Adipocyte (in vitro differentiated cells): ENCODE data around the gene RBM26.
A peak's percentile ranks its signal among the peaks of the same experiment; 100 is the strongest.

Source experiments
- DNase-seq: peaks from one replicate; pipeline ENCODE4 v3.0.0-alpha.2; 2015; ENCODE audit warnings: low read depth
- H3K27me3 ChIP-seq: replicated peaks from 2 replicates; pipeline ENCODE4 v1.7.0; 2013; ENCODE audit warnings: mild to moderate bottlenecking, low read length, moderate library complexity; ENCODE audit not compliant: control insufficient read depth, insufficient read depth
- H3K36me3 ChIP-seq: 2 replicates; pipeline ENCODE4 v1.7.0; 2013; ENCODE audit warnings: low read length, mild to moderate bottlenecking, moderate library complexity; ENCODE audit not compliant: control insufficient read depth, insufficient read depth, severe bottlenecking
- H3K4me1 ChIP-seq: 2 replicates; pipeline ENCODE4 v1.7.0; 2013; ENCODE audit warnings: mild to moderate bottlenecking, low read length, moderate library complexity; ENCODE audit not compliant: control insufficient read depth, insufficient read depth
- H3K4me3 ChIP-seq: 2 replicates; pipeline ENCODE4 v1.7.0; 2013; ENCODE audit warnings: mild to moderate bottlenecking, low read length, moderate library complexity
- H3K9ac ChIP-seq: 2 replicates; pipeline ENCODE4 v1.7.0; 2013; ENCODE audit warnings: mild to moderate bottlenecking, low read length, moderate library complexity
- H3K9me3 ChIP-seq: 2 replicates; pipeline ENCODE4 v1.7.0; 2013; ENCODE audit warnings: mild to moderate bottlenecking, low read length, moderate library complexity; ENCODE audit not compliant: control insufficient read depth

RBM26 gene, protein sequence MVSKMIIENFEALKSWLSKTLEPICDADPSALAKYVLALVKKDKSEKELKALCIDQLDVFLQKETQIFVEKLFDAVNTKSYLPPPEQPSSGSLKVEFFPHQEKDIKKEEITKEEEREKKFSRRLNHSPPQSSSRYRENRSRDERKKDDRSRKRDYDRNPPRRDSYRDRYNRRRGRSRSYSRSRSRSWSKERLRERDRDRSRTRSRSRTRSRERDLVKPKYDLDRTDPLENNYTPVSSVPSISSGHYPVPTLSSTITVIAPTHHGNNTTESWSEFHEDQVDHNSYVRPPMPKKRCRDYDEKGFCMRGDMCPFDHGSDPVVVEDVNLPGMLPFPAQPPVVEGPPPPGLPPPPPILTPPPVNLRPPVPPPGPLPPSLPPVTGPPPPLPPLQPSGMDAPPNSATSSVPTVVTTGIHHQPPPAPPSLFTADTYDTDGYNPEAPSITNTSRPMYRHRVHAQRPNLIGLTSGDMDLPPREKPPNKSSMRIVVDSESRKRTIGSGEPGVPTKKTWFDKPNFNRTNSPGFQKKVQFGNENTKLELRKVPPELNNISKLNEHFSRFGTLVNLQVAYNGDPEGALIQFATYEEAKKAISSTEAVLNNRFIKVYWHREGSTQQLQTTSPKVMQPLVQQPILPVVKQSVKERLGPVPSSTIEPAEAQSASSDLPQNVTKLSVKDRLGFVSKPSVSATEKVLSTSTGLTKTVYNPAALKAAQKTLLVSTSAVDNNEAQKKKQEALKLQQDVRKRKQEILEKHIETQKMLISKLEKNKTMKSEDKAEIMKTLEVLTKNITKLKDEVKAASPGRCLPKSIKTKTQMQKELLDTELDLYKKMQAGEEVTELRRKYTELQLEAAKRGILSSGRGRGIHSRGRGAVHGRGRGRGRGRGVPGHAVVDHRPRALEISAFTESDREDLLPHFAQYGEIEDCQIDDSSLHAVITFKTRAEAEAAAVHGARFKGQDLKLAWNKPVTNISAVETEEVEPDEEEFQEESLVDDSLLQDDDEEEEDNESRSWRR

GRCh38 chr13:79405831-79406596 lies at the start of gene RBM26:
Gene RBM26, minus strand, starts transcription at chr13:79406255. Its CDS starts 481 bp downstream, at chr13:79405774.
- peak within 1 kb of the TSS; percentile 99 for H3K4me3 ChIP-seq
- peak; percentile 97 for DNase-seq
- H3K4me1 ChIP-seq, result peaks cover 45% of the 10 kb centered on the region
- no peaks in the 10 kb centered on the region for H3K9me3 ChIP-seq
- H3K9ac ChIP-seq, result peak within 1 kb of the TSS; percentile 98
- H3K27me3 ChIP-seq, result no peaks in the 10 kb centered on the region
- no peaks in the 10 kb centered on the region for H3K36me3 ChIP-seq

DNA sequence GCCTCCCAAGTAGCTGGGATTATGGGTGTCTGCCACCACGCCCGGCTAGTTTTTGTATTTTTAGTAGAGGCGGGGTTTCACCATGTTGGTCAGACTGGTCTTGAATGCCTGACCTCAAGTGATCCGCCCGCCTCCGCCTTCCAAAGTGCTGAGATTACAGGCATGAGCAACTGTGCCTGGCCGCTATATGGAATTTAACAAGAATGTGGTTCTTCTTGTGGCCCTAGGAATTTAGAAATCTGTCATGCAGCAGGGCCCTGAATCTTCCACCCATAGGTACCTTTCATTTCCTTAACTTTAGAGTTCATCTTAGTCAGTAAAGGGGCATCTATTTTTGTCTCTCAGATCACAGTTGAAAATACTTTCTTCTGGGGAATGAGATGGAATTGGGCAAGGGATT lies 49.3 kb upstream of the RBM26 start:
- Histone ChIP-seq H3K4me3 (no peak overlapping the region), H3K9ac (no peak overlapping the region), H3K9me3 (no peaks in the 10 kb centered on the region), H3K36me3 (no peaks in the 10 kb centered on the region), H3K4me1 (peaks cover 17% of the 10 kb centered on the region), H3K27me3 (no peaks in the 10 kb centered on the region)
- DNase-seq, result no peak

DNA sequence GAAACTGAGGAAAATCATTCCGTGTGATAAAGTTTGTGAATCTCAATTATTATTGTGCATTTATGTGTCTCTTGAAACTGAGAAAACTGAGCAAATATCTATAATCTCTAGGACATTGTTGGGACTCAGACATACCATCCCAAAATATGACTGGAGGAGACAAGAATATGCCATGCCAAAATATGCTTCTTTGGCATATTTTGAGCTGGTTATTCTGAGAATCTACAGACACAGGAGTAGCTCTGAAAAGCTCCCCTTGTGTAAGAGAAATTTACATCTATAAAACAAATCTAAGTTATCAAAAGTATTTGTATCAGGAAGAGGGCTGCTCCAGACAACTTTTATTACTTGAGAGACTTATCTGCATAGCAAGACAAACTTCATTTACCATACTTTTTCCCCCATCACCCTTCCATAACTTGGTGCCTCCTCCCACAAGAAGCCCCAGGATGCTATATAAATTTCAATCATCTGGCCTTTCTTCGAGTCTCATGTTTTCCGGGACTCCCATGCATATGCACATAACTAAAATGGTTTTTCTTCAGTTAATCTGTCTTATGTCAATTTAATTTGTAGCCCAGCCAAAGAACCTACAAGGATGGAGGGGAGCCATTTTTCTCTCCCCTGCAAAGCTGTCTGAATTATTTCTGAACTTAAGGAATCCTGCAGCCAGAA lies 46.3 kb upstream of the RBM26 start:
- Histone ChIP-seq H3K36me3 (no peaks in the 10 kb centered on the region), H3K9me3 (no peaks in the 10 kb centered on the region), H3K27me3 (no peaks in the 10 kb centered on the region), H3K4me3 (no peak overlapping the region), H3K9ac (no peak overlapping the region), H3K4me1 (peaks cover 13% of the 10 kb centered on the region)
- no peak for DNase-seq

DNA sequence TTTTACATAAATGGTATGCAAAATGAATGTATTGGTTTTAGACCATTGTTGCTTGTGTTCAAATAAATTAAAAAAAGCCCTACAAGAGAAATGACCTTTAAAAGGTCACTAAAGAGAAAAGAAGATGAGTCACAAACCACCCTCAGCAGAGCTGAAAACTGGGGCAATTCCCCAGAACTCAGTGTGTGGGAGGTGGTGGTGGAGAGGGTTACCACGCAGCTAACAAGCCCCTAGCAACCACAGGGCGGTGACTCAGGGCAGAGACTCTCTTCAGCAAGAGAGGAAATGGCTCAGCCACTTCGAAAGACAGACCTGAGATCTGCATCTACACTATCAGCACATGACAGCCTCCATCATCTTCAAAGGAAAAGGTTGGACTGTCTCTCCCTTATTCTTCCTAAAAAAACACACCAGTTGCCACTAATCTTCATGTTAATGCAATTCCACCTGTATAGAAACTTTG lies 45.5 kb upstream of the RBM26 start:
- H3K9me3 ChIP-seq, result no peaks in the 10 kb centered on the region
- no peak overlapping the region for H3K4me3 ChIP-seq
- no peaks in the 10 kb centered on the region for H3K36me3 ChIP-seq
- H3K4me1 ChIP-seq, result peaks cover 13% of the 10 kb centered on the region
- DNase-seq, result peak; percentile 77
- no peak overlapping the region for H3K9ac ChIP-seq
- H3K27me3 ChIP-seq, result no peaks in the 10 kb centered on the region

DNA sequence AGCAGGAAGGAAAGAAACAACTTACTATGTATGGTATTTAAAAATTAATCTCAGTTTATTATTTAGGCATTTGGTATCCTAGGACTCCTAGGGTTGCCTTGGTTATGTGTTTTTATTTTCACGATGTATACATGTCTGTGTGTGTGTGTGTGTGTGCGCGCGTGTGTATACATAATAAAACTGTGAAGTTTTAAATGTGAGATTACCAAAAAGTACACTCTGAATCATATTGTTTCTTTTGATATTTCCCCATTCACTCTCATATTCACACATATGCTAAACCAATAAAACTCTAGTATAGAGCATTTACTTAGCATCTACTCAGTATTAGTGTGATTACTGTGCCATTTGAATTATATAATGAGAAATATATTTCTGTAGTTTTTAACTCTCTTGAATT lies 44.1 kb upstream of the RBM26 start:
- Histone ChIP-seq H3K27me3 (no peaks in the 10 kb centered on the region), H3K4me3 (no peak overlapping the region), H3K4me1 (peaks cover 13% of the 10 kb centered on the region), H3K9ac (no peak overlapping the region), H3K36me3 (no peaks in the 10 kb centered on the region), H3K9me3 (no peaks in the 10 kb centered on the region)
- no peak for DNase-seq

GRCh38 chr13:79448413-79448812 lies 42.4 kb upstream of the RBM26 start:
- H3K9ac ChIP-seq, result no peak overlapping the region
- H3K4me1 ChIP-seq, result peaks cover 13% of the 10 kb centered on the region
- no peaks in the 10 kb centered on the region for H3K36me3 ChIP-seq
- H3K9me3 ChIP-seq, result no peaks in the 10 kb centered on the region
- H3K4me3 ChIP-seq, result no peak overlapping the region
- no peak for DNase-seq
- H3K27me3 ChIP-seq, result no peaks in the 10 kb centered on the region

- no peak for DNase-seq
- no peak overlapping the region for H3K9ac ChIP-seq
- no peaks in the 10 kb centered on the region for H3K36me3 ChIP-seq
- peaks cover 13% of the 10 kb centered on the region for H3K4me1 ChIP-seq
- no peaks in the 10 kb centered on the region for H3K27me3 ChIP-seq
- no peaks in the 10 kb centered on the region for H3K9me3 ChIP-seq
- H3K4me3 ChIP-seq, result no peak overlapping the region
Measured at GRCh38 chr13:79447741-79448140, 41.7 kb upstream of the RBM26 start.

DNA sequence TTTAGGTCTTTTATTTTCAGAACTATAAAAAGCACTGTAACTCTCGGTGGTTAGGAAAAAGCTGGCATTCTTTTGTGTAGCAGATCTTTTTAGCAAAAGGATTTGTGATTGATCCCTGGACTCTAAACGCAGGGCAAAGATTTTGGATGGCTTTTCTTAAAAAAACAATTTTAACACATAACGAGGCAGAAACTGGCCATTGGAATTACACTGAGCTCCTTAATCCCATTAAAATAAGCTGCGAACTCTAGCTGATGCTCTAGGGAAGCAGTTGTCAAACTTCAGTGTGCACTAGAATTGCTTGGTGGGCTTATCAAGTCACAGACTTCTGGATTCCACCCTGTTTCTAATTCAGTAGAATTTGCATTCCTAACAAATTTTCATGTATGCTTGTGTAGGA lies 41.1 kb upstream of the RBM26 start:
- no peak for DNase-seq
- no peaks in the 10 kb centered on the region for H3K27me3 ChIP-seq
- H3K4me1 ChIP-seq, result peaks cover 11% of the 10 kb centered on the region
- H3K9me3 ChIP-seq, result no peaks in the 10 kb centered on the region
- no peaks in the 10 kb centered on the region for H3K36me3 ChIP-seq
- H3K4me3 ChIP-seq, result no peak overlapping the region
- no peak overlapping the region for H3K9ac ChIP-seq

DNA sequence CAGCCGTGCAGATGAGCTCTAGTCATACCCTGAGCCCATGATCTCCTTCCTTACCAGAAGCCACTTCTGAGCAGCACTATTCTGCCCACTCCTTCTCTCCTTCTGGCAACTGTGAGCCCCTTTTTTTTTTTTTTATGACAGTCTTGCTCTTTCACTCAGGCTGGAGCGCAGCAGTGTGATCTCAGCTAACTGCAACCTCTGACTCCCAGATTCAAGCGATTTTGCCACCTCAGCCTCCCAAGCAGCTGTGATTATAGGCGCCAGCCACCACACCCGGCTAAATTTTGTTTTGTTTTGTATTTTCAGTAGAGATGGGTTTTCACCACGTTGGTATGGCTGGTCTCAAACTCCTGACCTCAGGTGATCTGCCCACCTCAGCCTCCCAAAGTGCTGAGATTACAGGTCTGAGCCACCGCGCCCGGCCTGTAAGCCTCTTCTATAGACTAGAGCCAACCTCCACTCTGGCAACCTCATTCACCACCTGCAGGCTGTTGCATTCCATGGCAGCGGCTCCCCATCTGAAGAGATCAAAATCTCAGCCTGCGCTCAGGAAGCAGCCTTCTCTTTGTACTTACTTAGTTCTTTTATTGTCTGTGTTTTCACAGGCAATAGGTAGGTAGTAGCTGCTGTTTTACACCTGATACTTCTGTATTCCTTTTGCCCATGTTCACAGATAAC lies 40.1 kb upstream of the RBM26 start:
- Histone ChIP-seq H3K9ac (no peak overlapping the region), H3K36me3 (no peaks in the 10 kb centered on the region), H3K9me3 (no peaks in the 10 kb centered on the region), H3K4me3 (no peak overlapping the region), H3K4me1 (peaks cover under 1% of the 10 kb centered on the region), H3K27me3 (no peaks in the 10 kb centered on the region)
- no peak for DNase-seq

- H3K36me3 ChIP-seq, result no peaks in the 10 kb centered on the region
- no peaks in the 10 kb centered on the region for H3K9me3 ChIP-seq
- no peaks in the 10 kb centered on the region for H3K4me1 ChIP-seq
- no peak overlapping the region for H3K9ac ChIP-seq
- H3K4me3 ChIP-seq, result no peak overlapping the region
- DNase-seq, result no peak
- no peaks in the 10 kb centered on the region for H3K27me3 ChIP-seq
Measured at GRCh38 chr13:79442706-79443105, 36.7 kb upstream of the RBM26 start.
